Lower leg skin (tissue), 4 donors: ENCODE results near the gene DOCK1. TPM values are rescaled to one million over a fixed set of nuclear protein-coding genes. Genes with fewer than 3 reads are reported as not detected.

Experiments
- DNase-seq, 2 donors: peaks; one replicate each; pipeline ENCODE4 v3.0.0-alpha.2; 2019; ENCODE audit warnings: low spot score in 2 of 2
- H3K4me3 ChIP-seq: fragments of 200-600 bp; sonication (generic); 2 replicates; pipeline ENCODE4 v1.5.1; 2017; ENCODE audit warnings: mild to moderate bottlenecking, low read depth; ENCODE audit not compliant: poor library complexity, severe bottlenecking
- CTCF ChIP-seq, 3 donors: fragments of 450-650 bp; IDR thresholded peaks; one replicate each; pipeline ENCODE4 v1.5.1; 2016; ENCODE audit warnings: antibody characterized with exemption in 3 of 3, mild to moderate bottlenecking in 3 of 3, moderate library complexity in 2 of 3
- POLR2A ChIP-seq, 2 donors: fragments of 450-650 bp; IDR thresholded peaks; one replicate each; pipeline ENCODE4 v1.6.1; 2016 to 2017; ENCODE audit warnings: antibody characterized with exemption in 2 of 2, mild to moderate bottlenecking in 1 of 2, moderate library complexity in 1 of 2
- WGBS, 2 donors: methylation state at CpG; one replicate each; pipeline ENCODE4 v1.1.5; 2018; 5-methylcytosine and 5-hydroxymethylcytosine counted together
- intact Hi-C: fragments of 100-400 bp; cut with DNase I; formaldehyde crosslinking; loops from one replicate; pipeline ENCODE4 v1.15.0; 2023; ENCODE audit warnings: low total_unique reads
- total RNA-seq, 4 donors: library from RNA; depleted of rRNA; stranded (reverse); fragments of >200 nt; gene quantifications; one replicate each; pipeline ENCODE4 v1.1.0, GENCODE V29; 2016

The DOCK1 gene
- total RNA-seq, 4 donors from 2014 or later = 76.6 to 108 (median 83.4) TPM

- no peak overlapping the region for H3K4me3 ChIP-seq
- intact Hi-C loops = no loop called here
- 90 to 91% methylated on average over 15 of the region's 15 CpGs for WGBS, 2 donors
- DNase-seq = no peak
- TF ChIP-seq CTCF (IDR thresholded peaks at IDR 0.05) (no peak), POLR2A (IDR thresholded peaks at IDR 0.05) (no peak)
Measured at GRCh38 chr10:127408112-127408710, 503.0 kb downstream of the DOCK1 start.

GRCh38 chr10:127408733-127409132 lies 503.5 kb downstream of the DOCK1 start:
- TF ChIP-seq CTCF (IDR thresholded peaks at IDR 0.05) (no peak), POLR2A (IDR thresholded peaks at IDR 0.05) (no peak)
- intact Hi-C loops = no loop called here
- no peak overlapping the region for H3K4me3 ChIP-seq
- 80 to 83% methylated on average over 9 of the region's 9 CpGs for WGBS, 2 donors
- no peak for DNase-seq

- no peak overlapping the region for H3K4me3 ChIP-seq
- intact Hi-C loops = no loop called here
- no peak for DNase-seq
- no peak for TF ChIP-seq POLR2A (IDR thresholded peaks at IDR 0.05)
- no peak for TF ChIP-seq CTCF (IDR thresholded peaks at IDR 0.05)
- WGBS, 2 donors = 93 to 96% methylated on average over 9 of the region's 9 CpGs
Measured at GRCh38 chr10:127410030-127410429, 504.8 kb downstream of the DOCK1 start.

GRCh38 chr10:127411062-127411461 lies 505.8 kb downstream of the DOCK1 start:
- no peak for DNase-seq
- intact Hi-C loops = no loop called here
- no peak for TF ChIP-seq CTCF (IDR thresholded peaks at IDR 0.05)
- TF ChIP-seq POLR2A (IDR thresholded peaks at IDR 0.05) = no peak
- no peak overlapping the region for H3K4me3 ChIP-seq
- WGBS, 2 donors = 94 to 97% methylated on average over 9 to 10 of the region's 10 CpGs

- no peak overlapping the region for H3K4me3 ChIP-seq
- no peak for DNase-seq
- TF ChIP-seq CTCF (IDR thresholded peaks at IDR 0.05) (no peak), POLR2A (IDR thresholded peaks at IDR 0.05) (no peak)
- intact Hi-C loops = no loop called here
- 90 to 93% methylated on average over 11 of the region's 11 CpGs for WGBS, 2 donors
Measured at GRCh38 chr10:127413326-127413725, 508.1 kb downstream of the DOCK1 start.

- no peak for DNase-seq
- no peak overlapping the region for H3K4me3 ChIP-seq
- TF ChIP-seq CTCF (IDR thresholded peaks at IDR 0.05) (no peak), POLR2A (IDR thresholded peaks at IDR 0.05) (no peak)
- 92 to 99% methylated on average over 9 of the region's 9 CpGs for whole genome bisulfite sequencing, 2 donors
- intact Hi-C loops = no loop called here
Measured at GRCh38 chr10:127414024-127414423, 508.8 kb downstream of the DOCK1 start.
